Stimulated activated CD4-positive, alpha-beta T cell treated with anti-CD3 and anti-CD28 coated beads, TNF-alpha, amount 100 ng/mL, for 4 hours (primary cell): Measurements from ENCODE around the gene C11orf16.
"Not testable (repeated sequence)": the region's sequence is repeated elsewhere in the genome, so short reads cannot be mapped to it uniquely, and the experiment has no call there.

ENCODE experiments used
- DNase-seq, 3 experiments: peaks; one replicate each; pipeline ENCODE4 v3.0.0-alpha.2; 2020; ENCODE audit warnings: low read depth in 3 of 3

Gene C11orf16

DNA sequence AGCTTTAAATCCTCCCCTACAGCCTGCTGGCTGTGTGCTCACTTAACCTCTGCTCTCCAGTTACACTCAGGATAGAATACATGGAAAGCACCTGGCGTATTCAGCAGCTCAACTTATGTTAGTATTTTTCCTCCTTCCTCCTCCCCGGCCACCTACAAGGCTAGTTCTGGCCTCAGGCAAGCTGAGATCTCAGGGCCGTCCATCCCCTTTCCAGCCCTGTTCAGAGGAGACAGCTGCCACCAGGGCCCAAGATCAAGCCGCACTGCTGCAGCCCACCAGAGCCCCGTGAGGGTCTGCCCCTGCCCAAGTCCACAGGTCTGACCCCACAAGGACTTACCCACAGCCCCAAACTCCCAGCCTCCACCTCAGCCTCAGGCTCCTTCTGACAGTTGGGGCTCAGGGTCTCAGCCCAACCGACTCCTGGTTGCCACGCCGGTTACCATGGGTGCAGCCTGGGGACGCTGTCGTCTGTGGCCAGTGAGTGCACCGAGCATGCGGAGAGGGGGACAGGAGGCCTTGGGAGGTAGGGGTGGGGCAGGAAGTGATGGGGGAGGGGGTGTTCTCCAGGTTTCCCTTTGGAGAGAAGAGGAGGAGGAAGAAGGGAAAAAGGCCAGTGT, at the start of gene C11orf16:
Gene C11orf16 (minus strand): TSS at position 384 of the 617 bp plus-strand sequence. CDS start 639 bp downstream, outside the sequence.
- no peak for DNase-seq

DNA sequence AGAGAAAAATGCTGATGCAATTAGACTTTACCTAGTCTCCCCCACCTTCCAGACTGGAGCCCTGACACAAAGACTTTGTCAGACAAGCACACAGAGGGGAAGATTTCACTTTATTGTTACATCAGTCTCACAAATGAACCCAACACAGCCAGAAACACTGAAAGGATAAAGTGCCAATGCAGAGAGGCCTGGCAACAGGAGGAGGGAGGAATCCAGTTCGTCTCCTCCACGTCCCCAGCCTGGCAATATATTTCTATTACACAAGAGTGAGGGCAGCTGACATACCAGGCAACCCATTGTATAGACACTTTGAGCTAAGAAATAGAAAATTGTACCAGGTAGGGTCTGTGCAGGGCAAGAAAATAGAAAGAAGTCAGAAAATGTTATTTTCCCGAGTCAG, 47.7 kb upstream of the C11orf16 start:
- no peak for DNase-seq

DNA sequence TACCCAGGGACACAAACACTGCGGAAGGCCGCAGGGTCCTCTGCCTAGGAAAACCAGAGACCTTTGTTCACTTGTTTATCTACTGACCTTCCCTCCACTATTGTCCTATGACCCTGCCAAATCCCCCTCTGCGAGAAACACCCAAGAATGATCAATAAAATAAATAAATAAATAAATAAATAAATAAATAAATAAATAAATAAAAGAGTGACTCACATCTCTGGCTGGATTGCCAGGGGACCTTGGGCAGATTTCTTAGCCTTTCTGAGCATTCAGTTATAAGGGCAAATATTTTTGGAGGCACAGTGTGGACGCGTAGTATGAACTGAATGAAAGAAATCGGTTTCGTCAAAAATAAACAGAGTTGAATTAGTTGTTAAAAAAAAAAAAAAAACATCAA, 46.6 kb upstream of the C11orf16 start:
- DNase-seq, result not testable (repeated sequence)

GRCh38 chr11:8973121-8973520, 40.4 kb upstream of the C11orf16 start:
- no peak for DNase-seq

GRCh38 chr11:8971924-8972316, 39.2 kb upstream of the C11orf16 start:
- DNase-seq, result no peak

DNA sequence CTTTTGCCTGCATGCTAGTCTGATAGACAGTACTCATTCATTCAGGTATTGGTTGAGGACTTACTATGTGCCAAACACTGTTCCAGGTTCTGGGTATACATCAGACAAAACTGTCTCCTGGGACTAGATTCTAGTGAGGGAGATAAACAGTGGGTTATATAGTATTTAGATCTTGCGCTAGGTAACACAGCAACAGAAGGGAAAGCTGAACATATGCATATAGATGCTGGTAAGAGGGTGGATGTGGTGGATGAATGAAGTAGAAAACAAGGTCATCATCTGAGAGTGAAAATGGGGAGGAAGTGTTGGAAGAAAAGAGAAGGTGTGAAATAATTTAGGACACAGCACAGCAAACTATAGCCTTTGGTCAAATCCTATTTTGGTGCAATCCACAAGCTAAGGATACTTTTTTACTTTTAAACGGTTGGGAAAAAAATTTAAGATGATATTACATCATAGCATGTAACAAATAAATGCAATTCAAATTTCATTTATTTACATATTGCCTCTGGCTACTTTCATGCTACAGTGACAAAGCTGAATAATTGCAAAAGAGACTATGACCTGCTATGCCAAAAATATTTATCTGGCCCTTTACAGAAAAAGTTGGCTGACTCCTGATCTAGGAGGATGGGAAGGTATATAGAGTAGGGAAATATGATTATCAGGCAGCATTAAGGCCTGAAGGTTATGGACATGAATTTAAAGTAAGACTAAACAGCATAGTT, 38.6 kb upstream of the C11orf16 start:
- no peak for DNase-seq

DNA sequence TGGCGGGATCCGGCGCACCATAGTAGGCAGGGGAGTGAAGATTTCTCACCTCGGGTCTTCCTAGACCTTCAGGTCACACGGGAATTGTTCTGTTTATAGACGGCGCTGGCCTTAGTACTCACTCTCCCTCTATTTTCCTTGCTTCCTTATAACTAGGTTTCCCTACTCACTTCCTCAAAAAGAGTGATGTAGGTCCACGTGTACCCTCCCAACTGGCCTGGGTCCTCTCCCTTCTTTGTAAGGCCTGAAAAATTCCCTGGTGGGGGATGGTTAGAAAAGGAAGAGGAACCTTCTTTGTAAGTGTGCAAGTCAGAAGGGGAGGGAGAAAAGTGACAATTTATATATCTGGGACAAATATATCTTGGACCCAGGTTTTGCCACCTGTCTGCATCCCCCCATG, 34.4 kb upstream of the C11orf16 start:
- DNase-seq, result no peak

DNA sequence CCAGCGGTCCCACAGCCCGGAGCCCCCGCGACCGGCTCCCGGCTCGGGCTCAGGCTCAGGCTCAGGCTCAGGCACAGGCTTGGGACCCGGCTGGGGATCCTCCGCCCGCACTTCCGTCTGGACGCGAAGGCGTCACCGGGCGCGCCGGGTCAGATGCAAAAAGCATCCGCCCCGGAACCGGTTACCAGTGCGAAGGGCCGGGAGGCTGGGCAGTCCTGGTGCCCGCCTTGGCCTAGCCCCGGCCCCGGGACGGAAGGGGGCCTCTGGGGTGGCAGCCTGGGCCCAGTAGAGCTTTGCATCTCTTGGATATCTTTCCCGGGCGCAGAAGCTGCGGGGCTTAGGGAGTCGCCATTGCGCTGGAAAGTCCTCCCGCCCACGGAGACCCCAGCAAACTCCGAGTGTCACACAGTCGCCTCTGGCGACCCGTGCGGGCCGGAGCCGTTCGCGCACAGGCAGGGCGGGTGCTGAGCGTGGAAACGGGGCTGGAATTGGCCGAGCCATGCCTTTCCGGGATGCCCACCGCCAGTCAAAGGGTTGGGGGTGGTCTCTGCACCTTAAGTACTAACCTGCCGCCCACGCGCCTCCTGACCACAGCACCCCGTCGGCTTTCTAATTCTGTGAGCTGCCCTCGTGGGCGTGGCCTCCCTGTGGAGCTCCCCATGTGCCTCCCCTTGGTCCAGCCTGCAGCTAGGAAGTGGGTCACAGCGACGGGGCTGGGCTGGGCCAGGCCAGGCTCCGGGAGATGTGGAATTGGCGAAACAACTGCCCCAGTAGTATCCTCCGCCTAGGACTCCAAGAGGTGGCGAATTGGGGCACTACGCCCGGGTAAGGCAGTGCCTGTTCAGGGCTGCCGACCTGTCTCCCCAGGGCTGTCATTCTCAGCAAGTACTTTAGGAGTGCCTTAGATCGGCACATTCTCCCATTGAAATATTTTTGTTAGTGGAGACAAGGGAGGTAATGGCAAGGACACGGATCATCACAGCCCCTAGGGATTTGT, 31.9 kb upstream of the C11orf16 start, which contains the start of gene TMEM9B:
Gene TMEM9B (minus strand): TSS at position 119 of the 997 bp plus-strand sequence. CDS start 129 bp downstream, outside the sequence.
- DNase-seq, result peak; percentile 44 to 70 (median 49)

DNA sequence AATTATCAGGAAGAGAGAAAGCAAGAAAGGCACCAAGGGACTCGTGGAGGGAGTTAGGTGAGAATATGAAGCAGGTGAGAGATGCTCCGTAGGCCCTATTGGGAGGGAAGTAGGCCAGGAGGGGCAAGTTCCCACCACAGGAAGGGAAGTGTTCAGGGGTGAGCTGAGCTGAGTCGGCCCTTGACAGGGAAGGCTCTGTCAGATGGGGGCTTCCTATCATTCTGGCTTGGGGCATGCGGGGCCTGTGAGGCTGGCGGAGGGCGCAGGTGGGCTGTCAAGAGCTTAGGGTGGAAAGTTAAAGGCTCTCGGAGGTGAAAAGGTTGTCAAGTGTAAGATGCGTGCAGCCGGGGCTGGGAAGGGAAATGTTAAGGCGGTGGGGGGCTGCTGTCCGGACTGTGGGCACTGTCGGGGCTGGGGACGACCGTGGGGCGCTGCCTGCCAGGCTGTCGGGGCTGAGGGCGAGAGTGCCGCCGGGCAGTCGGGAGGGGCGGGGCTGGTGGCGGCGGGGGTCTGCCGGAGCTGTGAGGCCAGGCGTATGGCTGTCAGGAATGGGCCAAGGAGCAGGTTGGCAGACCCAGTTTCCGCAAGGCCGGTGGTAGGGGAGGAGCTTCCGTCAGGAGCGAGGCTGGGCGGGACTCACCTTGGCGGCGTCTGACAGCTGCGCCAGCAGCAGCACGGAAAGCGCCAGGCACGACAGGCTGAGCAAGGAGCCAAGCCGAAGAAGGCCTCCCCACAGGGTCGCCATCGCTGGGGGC, 31.0 kb upstream of the C11orf16 start:
- DNase-seq, result peak; percentile 53 to 61 (median 57)

DNA sequence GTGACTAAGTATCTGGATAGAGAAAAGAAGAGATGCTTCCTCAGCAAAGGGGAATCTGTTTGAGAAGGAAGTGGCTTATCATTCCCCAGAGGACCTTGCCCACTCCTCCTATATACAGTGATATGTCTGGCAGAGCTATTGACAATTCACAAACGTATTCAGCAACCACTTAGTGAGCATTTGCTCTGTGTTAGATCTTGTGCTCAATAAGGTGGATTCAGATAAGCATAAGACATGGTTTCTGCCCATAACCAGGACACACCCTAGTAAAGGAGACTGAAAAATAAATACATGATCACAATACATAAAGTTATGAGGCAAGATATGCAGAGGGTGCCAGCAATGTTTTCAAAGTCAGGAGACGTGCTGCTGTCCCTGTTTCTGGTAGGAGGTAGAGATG, 30.1 kb upstream of the C11orf16 start:
- DNase-seq, result no peak

- no peak for DNase-seq
Observed at GRCh38 chr11:8961401-8961800, 28.7 kb upstream of the C11orf16 start.

DNA sequence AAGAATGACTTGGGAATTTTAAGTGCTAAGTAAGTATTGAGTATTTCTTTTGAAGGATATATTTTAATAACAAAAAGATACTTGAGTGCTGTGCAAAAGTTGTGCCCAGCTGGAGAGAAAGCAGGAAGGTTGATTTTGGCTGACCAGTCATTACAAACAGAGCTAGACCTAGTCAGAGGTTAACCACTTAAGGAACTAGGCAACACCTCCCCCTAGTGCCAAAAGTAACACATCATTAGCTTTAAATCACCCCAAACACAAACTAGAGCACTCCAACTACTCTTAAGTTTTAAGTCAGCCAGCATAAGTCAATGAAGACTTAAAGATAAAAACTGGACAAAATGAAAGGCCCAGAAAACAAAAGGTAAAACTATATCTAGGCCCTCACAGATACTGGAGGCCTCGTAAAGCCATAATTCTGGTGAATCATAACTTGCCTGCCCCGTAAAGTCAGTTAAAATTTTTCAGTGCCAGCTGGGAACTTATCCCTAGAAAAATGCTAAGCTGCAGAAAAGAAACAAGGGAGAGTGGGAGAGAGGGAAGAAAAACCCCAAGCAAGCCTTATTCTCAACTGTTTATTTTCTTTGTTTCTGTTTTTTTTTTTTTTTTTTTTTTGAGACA, 26.9 kb upstream of the C11orf16 start:
- no peak for DNase-seq

DNA sequence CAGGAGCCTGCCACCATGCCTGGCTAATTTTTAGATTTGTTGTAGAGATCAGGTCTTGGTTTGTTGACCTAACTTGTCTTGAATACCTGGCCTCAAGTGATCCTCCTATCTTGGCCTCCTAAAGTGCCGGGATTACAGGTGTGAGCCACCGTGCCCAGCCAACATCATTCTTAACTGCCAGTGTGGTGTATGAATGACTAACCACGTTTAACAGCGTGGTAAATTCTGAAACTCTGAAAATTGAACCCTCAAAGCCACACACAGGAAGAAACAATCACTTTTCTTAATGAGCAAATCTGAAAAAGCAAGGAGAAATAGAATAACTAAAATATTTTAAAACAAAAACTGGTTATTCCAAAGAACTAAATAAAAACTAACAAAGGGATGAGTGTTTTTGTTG, 24.1 kb upstream of the C11orf16 start:
- DNase-seq, result no peak

DNA sequence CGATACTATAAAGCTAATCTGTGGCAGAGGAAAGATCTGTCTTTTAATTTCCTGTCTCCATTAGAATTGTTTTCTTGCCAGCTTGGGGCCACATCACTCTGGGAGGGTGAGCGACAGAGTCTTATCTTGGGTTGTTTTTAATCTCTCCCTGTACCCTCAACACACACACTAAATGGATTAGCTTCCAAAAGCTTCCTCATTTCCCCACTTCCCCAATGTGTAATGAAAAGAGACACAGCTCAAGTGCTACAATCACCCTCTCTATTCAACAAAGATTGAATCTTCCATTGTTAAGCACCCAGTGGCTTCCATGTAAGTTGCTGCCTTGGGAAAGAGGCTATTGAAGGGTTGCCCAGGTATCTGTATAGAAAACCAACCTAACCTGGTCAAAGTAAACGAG, 16.1 kb upstream of the C11orf16 start:
- no peak for DNase-seq

DNA sequence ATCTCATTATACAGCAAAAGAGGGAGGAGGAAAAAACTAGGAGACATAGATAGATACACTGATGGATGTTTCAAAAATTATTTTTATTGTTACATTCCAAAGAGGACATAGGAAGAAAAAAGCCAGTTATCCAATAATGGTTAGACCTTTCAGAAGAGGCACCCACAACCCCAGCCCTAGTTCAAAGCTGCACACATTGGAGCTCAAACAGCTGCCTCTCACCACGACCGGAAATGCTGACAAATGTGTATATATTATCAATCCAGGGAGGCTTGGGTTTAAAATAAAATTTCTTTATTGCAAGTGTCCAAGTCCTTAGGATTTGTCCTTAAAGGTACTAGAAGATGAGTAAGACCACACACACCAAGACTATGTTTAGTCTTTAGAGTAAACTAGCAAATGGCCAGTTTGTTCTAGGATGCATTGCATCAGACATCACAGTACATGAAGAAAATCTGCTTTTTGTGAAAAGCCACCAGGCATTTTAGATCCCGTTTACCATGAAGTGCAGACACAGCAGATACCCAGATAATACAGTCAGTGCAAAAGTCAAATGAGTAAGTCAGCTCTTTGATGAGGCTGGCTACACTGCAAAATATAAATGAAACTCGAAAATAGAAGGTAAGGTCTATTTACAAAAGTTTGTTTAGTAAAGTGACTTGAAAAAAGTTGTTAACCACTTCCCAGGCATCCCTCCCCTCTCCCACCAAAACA, 14.6 kb upstream of the C11orf16 start:
- no peak for DNase-seq

DNA sequence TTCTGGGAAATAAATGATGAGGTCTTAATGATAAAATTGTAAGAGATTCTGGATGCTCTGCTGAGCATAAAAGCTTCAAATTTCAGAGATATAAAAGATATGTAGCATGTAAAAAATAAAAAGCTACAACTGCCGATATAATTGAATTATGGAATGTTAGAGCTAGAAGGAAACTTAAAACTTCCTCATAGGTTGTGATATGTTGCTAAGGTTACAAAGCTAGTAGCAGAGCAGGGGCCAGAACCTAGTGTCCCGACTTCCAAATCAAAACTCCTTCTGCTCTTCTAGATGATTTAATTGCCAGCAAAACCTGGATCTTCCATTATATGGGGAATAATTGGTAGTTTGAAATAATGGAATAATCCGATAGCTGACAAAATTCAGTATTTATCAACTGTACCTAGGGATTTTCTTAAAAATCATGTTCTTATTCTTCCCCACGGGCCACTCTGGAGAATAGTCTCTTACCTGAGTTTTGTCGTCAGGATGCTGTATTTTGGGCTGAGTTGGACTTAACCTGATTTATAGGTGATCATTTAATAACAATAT, 9.8 kb upstream of the C11orf16 start, which contains the start of gene ASCL3:
Gene ASCL3 (minus strand): TSS at position 499 of the 549 bp plus-strand sequence. CDS start 4,855 bp downstream, outside the sequence.
- DNase-seq, result no peak

- no peak for DNase-seq
Observed at GRCh38 chr11:8941341-8942103, 8.8 kb upstream of the C11orf16 start.

DNA sequence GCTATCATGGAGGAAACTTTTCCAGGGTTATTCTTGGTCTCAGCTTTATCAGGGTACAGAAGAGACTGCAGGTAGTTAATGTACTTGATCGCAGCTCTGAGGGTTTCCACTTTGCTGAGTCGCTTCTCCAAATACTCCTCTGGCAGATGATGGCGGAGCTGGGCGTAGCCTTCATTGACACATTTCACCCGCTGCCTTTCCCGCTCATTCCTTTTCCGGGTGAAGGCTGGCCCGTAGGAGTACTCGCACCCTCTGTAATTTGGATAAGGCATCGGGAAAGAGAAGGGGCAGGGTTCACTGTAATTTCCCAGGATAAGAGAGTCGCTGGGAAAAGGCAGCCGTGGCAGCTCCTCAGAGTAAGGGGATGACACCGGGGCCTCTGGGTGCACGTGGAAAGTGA, 4.9 kb upstream of the C11orf16 start:
- DNase-seq, result no peak

GRCh38 chr11:8937159-8937558, 4.4 kb upstream of the C11orf16 start:
- no peak for DNase-seq
